HG03521 (cell line): ENCODE measurements around the gene C1QL4.
"Not testable (repeated sequence)": the region's sequence is repeated elsewhere in the genome, so short reads cannot be mapped to it uniquely, and the experiment has no call there.

Experiments used
- ATAC-seq: cut with Tn5 transposase; IDR thresholded peaks from one replicate; pipeline ENCODE4 v1.9.1; 2021; ENCODE audit warnings: mild to moderate bottlenecking, moderate library complexity; ENCODE audit not compliant: unreplicated experiment

C1QL4 gene

DNA sequence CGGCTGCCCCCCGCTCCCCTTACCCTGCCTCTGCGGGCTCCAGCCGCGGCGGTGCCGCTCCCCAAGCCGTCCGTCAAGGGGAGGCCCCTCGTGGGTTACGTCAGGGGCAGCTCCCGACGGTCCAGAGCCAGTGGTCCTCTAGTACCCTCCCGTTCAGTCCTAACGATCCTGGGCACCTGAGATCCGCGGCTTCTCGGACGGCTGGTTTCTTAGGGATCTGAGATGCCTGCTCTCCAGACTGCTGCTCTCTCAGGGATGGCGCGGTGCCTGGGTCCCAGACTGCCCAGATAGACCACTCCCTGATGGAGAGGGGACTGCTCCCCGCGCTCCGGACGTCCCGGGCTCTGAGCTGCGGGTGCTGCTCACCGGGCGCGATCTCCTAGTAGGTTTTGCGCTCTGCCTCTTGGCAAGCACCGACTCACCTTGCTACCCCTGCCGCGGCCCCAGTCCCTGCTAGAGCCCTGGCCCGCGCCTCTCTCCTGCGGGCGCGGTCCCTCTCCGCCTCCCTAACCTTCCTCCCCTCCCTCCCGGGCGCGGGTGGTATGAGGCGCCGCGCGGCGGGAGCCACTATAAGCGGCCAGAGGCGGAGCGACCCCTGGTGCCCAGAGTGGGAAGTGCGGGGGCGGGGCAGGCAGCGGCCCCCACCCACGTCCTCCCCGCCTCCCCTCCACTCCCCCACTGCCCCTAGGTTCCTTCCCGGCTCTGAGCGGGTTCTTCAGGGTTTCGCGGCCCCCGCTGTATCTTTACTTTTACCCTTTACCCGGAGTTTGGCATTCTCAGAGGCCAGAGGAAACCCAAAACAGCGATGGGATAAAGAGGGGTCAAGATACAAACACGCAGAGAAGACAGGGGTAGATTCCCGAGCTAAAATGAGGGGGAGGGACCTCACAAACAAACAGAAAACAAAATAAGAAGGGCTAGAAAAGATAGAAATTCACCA, at the start of gene C1QL4:
C1QL4 (minus strand) TSS at position 544 of the 940 bp plus-strand sequence. CDS start 711 bp downstream, outside the sequence.
- ATAC-seq, result no peak

DNA sequence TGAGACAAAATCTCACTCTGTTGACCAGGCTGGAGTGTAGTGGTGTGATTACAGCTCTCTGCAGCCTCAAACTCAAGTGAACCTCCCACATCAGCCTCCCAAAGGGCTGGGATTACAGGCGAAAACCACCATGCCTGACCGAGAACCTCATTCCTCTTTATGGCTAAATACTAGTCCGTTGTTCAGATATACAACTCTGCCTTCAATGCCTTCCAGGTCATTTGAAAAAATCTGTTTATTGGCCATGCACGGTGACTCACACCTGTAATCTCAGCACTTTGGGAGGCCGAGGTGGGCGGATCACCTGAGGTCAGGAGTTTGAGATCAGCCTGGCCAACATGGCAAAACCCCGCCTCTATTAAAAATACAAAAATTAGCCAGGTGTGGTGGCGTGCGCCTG, 43.2 kb upstream of the C1QL4 start:
- ATAC-seq, result not testable (repeated sequence)

DNA sequence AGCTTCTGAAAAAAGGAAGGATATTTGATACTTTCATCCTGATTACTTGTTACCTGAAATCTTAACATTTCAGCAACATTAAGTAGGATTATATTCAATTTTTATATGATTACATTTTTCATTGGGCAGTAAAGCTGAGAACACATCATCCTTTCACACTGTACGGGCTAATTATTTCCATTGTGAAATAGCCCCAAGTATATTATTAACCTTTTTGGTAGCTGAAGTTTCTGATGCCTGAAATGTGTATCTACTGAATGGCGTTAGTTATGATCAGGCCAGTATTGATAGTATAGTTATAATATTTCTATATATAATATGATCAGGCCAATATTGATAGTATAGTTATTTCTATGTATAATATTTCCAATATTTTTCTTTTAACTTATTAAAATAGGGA, 40.4 kb upstream of the C1QL4 start:
- no peak for ATAC-seq

DNA sequence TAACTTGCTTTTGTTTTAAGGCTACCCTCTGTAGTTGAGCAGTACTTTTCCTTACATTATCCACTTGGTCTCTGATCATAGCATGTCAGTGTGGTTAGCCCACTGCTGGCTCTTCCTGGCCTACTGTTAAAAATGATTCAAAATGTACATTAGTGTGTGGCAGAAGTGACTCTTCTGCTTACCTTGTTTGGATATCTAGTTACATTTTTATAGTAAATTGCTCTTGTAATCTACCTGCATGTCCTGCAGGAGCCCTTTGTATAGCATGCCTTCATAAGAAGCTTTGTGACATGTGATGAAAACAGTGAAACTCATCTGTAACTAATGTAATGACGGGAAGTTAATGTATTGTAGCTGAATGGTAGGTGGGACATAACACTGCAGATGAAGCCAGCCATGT, 38.4 kb upstream of the C1QL4 start:
- ATAC-seq, result no peak

DNA sequence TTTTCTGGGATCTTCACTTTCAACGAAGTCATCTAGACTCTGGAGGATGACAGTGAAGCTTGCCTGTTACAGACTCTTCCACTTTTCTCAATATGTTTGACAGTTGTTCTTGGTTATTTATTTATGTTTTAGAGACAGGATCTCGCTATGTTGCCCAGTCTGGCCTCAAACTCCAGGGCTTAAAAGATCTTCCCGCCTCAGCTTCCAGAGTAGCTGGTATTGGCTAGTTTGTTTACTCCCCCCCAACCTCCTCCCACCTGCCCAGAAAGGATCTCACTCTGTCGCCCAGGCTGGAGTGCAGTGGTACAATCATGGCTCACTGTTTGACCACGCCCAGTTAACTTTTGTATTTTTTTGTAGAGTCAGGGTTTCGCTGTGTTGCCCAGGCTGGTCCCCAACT, 33.6 kb upstream of the C1QL4 start:
- no peak for ATAC-seq

DNA sequence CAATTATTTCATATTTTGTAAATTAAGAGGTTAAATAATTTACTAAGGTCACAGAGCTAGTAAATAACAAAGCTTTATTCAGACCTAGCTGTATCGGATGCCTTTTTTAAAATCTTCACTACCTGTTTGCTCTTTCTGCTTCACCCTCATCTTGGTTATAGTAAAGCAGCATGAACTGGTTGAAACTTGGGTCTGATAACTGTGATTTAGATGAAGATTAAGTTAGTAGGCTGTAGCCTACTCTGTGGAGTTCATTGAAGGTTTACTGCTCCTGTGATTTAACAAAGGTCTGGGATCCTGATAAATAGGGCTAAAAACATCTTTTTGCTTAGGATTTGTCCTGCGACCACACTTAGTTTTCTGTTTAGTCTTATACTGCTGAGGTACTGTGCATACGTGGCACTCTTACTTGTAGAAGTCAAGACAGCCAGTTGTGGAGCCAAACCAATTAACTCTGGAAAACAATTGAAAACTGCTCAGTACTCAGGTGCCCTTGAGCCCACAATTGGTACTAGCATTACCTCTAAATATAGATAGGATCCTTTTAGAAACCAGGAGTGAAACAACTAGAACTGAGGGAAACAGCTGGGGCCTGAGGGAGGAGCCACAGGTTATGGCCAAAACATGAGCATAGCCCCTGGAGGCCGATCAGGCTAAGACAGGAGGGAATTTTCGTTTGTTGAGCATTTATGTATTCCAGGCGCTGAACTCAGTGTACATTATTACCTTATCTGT, 32.6 kb upstream of the C1QL4 start:
- peak; percentile 34 for ATAC-seq

DNA sequence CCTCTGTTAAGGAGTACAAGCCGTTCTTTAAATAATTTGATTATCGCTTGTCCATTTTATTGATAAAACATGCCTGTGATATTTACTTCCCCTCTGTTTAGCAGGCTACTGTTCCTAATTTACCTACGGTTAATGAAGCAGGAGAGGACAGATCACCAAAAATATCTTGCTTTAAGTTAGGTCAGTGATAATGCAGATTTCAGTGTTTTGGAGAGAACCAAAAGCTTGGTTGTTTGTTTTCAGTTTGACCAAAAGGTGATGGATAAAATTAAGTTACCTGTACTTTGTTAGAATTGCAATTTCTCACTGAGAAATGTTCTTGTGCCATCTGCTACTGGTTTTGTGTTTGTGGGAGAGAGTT, 31.2 kb upstream of the C1QL4 start:
- no peak for ATAC-seq

DNA sequence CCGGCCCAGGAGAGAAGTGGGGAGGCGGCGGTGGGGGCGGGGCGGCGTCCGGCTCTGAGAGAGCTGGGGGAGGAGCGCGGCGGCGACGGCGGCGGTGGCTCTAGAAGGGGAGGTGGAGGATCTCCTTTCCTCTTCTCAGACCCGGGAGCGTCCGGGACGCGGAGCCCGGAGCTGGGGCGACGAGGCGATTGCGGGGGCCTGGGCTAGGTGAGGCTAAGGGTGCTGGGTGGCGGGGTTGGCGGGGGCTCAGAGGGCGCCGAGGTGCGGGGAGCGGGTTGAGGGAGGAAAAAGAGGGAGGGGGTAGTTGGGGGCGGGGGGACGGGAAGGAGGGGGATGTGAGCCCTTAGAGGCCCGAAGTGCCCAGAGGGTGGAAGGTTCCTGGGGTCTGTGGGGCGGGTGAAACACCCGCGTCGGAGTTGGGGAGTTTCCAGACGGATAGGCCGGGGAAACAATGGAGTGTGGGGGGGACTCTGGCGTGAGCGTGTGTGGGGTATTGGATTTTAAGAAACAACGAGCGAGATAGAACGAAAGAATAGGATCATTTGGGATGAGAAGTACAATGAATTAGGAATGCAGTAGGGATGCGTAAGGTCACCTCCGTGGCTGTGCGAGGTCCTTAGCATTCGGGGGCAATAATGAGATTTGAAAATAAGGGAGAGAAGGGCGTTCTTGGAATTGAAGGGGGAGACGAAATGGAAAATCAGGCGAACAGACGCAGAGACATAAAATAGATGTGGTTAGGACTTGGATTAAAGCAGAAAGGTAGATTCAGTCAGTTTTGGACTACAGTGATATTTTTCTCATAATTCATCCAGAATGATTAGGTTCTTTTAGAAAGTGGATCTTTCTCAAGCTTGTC, 30.6 kb upstream of the C1QL4 start, which contains the start of gene SPATS2:
SPATS2 (plus strand) TSS at position 82 of the 859 bp plus-strand sequence. CDS start 93,551 bp downstream, outside the sequence.
- no peak for ATAC-seq

DNA sequence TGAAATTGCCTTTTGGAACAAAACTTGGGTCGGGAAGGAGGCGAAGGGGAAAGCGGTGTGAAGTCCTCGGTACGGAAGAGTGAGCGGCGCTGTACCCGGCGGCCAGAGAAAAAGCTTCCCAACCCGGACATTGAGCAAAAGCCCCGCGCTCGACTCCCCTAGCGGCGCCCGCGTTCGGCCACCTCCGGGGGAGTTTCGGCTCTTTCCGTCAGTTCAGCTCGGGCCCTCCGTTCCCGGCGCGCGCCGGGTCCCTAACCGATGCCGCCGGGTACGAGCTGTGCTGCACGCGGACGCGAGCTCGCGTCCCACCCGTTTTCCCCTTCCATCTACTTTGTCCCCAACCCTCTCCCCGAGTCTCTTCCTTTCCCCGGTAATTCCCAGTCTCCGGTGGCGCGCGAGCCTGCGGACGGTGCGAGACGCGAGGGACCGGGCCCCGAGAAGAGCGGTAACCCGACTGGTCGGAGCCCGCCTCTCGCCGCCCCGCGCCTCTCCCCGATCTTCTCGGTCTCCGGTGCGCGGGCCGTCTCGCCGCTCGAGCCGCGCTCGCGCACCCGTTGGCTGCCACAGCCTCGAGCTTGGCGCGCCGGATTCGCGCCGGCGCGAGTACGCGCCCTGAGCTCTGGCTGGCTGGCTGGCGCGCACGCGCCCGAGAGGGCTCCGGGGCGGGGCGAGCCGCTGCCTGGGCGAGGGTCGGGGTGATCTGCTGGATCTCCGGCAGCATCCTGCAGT, 29.8 kb upstream of the C1QL4 start:
- ATAC-seq, result peak; percentile 68

DNA sequence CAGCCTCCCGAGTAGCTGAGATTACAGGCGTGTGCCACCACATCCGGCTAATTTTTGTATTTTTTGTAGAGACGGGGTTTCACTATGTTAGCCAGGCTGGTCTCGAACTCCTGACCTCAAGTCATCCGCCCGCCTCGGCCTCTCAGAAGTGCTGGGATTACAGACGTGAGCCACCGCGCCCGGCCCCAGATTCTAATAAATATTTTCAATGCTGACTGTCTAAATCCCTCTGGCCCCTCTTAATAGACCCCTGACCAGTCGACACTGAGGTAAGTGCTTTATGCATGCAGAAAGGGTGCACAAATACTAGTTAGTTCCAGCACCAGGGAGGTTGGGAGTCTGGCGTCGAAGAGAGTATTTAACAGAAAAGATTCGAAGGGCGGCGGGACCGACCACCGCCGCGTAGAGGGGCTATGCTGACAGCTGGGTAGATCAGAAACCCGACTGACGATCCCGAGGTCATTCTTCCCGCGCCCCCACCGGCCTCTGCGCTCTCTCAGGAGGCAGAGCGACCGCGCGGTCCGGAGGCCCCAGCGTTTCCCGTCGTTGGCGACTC, 29.2 kb upstream of the C1QL4 start:
- ATAC-seq, result no peak

DNA sequence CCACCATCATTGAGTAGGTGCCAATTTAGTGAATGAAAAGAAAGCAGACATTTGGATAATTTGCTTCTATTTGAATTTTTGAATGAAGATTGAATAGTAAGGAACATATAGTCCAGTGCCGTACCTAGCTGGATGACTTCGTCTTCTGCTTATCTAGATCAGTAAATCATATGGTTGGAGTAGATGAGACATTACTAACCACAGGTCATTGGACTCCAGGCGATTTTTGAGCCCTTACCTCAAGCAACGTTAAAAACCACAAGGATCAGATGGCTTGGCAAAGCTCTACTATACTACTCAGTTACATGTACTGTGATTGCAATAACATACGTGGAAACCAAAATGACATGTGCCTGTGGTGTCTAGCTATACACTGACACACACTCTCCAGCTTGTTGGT, 28.6 kb upstream of the C1QL4 start:
- ATAC-seq, result no peak

DNA sequence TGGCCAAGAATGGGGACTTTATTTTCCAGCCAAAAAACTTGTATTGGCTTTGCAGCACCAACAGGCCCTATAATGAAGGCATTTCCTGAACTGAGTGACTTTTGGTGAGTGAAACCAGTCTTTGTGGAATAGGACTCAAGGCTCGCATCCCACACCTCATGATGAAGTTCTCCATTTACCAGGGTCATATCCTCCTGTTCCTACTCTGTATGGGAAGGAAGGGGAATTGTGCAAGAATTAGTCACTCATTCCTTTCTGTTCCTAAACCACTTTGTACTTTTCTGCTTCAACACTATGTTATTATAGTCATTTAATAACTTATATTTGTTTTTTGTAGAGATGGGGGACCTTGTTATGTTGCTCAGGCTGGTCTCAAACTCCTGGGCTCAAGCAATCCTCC, 28.0 kb upstream of the C1QL4 start:
- no peak for ATAC-seq

DNA sequence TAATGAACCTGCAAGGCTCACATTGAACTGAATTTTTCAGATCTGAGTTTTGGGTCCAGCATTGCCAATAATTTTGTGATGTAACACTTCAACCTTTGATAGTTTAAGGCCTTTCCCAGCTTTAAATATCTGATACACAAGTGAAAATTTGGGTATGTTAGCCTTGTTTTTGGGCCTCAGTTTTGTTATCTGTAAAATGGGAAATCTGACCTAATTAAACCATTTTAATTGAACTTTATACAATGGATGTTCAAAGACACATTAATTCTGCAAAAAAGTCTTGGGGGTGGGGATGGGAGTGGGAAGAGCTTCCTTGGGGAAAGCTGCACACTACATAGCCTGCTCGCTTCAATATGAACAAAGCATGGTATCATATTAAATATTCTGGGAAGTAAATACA, 25.1 kb upstream of the C1QL4 start:
- ATAC-seq, result no peak

DNA sequence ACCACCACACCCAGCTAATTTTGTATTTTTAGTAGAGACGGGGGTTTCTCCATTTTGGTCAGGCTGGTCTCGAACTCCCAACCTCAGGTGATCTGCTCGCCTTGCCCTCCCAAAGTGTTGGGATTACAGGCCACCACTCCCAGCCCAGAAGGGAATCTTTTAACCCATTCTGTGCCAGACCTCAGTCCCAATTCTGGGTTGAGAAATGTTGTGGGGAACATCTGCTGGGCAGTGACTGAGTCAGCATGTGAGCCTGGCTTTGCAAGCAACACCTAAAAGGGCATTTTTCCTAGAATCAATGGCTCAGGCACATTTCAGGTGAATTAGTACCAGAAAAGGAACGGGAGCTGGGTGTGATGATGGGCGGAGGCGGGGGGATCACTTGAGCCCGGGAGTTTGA, 22.7 kb upstream of the C1QL4 start:
- ATAC-seq, result no peak

DNA sequence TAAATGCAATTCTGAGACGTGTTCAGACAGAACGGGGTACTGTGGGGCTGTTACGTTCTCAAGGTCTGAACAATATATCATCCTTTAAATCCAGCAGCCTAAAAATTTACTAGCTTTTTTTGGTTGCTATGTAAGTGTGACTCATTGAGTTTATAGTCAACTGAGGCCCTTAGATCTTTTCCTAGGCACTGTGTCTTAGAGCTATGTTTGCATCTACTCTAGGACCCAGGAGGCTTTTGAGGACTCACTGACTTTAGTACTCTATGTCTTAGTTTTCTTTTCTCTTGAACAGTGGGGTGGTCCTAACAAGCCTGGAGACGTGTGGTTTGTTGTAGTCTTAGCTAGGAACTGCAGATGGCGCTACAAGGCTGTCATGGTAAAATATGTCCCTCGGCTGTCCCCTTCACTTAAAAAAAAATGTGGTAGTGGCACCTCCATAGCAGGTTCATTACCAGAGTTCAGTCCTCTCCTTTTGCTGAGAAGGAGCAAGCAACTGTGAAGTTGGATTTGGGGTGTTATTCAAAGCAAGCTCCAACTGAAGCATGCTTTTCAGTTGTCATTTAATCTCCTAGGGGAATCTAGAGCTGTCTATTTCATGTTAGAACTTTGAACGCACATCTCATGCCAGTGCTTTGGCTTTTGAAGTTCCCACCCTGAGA, 21.6 kb upstream of the C1QL4 start:
- ATAC-seq, result no peak

DNA sequence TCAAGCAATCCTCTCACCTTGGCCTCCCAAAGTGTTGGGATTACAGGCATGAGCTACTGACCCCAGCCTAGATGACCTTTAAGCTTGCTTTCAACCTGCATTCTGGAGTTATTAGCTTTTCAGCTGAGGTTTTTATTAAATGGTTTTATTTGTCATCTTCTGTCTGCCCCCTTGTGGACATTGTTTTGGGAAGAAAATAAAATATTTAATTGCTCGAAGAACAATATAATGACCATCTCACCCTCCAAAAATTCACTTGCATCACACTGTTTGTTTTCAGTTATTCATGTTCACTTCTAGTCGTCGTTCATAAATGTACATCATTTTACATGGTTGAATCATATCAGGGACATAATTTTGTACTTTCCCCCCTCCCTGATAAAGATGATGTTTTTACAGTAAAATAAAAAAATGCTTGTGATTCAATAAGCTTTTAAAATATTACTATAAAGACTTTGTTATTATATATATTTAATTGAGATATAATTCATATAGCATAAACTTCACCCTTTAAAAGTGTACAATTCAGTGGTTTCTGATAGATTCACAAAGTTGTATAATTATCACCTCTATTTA, 20.2 kb upstream of the C1QL4 start:
- no peak for ATAC-seq

DNA sequence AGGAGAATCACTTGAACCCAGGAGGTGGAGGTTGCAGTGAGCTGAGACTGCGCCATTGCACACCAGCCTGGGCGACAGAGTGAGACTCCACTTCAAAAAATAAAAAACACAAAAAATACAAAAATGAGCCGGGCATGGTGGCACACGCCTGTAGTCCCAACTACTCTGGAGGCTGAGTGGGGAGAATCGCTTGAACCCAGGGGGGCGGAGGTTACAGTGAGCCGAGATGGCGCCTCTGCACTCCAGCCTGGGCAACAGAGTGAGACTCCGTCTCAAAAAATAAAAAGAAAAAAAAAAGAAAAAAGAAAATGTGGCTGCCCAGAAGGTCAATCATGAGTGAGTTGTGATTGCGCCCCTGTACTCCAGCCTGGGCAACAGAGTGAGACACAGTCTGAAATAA, 18.9 kb upstream of the C1QL4 start:
- no peak for ATAC-seq

DNA sequence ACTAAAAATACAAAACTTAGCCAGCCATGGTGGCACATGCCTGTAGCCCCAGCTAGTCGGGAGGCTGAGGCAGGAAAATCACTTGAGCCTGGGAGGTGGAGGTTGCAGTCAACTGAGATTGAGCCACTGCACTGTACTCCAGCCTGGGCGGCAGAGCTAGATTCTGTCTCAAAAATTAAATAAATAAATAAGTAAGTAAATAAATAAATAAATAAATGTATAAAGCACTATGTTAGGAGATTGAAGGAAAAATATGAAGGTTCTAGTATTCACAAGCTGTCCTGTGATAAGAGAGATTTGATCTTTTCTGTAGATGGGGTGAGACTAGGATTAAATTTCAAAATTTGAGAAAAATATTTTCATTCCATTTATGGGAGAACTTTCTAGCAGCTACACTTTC, 15.4 kb upstream of the C1QL4 start:
- no peak for ATAC-seq

DNA sequence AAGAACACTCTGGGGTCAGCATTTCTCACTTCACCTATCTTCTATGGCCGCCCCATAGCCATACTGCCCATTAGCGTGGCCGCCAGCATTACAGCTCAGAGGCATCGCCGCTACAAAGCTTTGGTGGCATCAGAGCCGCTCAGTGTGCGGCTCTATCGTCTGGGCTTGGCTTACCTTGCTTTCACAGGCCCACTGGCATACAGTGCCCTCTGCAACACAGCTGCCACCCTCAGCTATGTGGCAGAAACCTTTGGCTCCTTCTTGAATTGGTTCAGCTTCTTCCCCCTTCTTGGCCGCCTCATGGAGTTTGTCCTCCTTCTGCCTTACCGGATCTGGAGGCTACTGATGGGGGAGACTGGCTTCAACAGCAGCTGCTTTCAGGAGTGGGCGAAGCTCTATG, 12.3 kb upstream of the C1QL4 start:
- no peak for ATAC-seq
